ENCODE data around the gene HNRNPA1. TPM values are rescaled to one million over a fixed set of nuclear protein-coding genes. Genes with fewer than 3 reads are reported as not detected.
A peak's percentile ranks its signal among the peaks of the same experiment; 100 is the strongest.
"Not testable (repeated sequence)": the region's sequence is repeated elsewhere in the genome, so short reads cannot be mapped to it uniquely, and the experiment has no call there.

The HNRNPA1 gene
- total RNA-seq (100 to 1,000 TPM; 645 to 782 TPM), polyA plus RNA-seq (1,000 to 10,000 TPM in 1 of 2 donors, 100 to 1,000 TPM in 1; 846 to 1,277 TPM)
- long read RNA-seq, donor 1, full-length matches to known transcripts: 5,031 of 5,306 reads
- long read RNA-seq, donor 1, partial matches to known transcripts: 121 of 5,306 reads
- long read RNA-seq, donor 1, other reads (novel, unspliced or antisense): 154 of 5,306 reads
- long read RNA-seq, donor 2, full-length matches to known transcripts: 290 of 323 reads
- long read RNA-seq, donor 2, partial matches to known transcripts: 22 of 323 reads
- long read RNA-seq, donor 2, other reads (novel, unspliced or antisense): 11 of 323 reads

- intact Hi-C loops (cut with DNase I): no loop called here
- H3K9me3 ChIP-seq (ENCODE audit: control insufficient read depth, low read length): no peaks in the 10 kb centered on the region
- peak within 1 kb of the TSS; percentile 61 to 99 for H3K4me3 ChIP-seq (ENCODE audit: low read length in 2 of 2)
- DNase-seq (peak; percentile 94 to 97), ATAC-seq (ENCODE audit: low FRiP score) (peak; percentile 97)
- H3K36me3 ChIP-seq (ENCODE audit: control insufficient read depth in 1 of 2, insufficient read depth in 2 of 2, low read length in 1 of 2): peaks cover under 1 to 5% of the 10 kb centered on the region in 2 donors
- WGBS, 2 donors: 0% methylated on average over 48 of the region's 48 CpGs
- no peaks in the 10 kb centered on the region for H3K4me1 ChIP-seq (ENCODE audit: control insufficient read depth in 1 of 2, insufficient read depth in 2 of 2, low read length in 2 of 2)
- peak within 1 kb of the TSS in 1 of 2 donors; percentile 93 for H3K27ac ChIP-seq (ENCODE audit: low read depth in 1 of 2, low read length in 2 of 2)
- H3K27me3 ChIP-seq (ENCODE audit: control insufficient read depth in 1 of 2, insufficient read depth in 2 of 2, low read length in 1 of 2): no peaks in the 10 kb centered on the region
Measured at GRCh38 chr12:54280468-54281260, at the start of gene HNRNPA1. Gene HNRNPA1, plus strand, starts transcription at chr12:54280726. Its CDS starts 82 bp downstream, at chr12:54280808.

GRCh38 chr12:54231269-54231668 lies 49.3 kb upstream of the HNRNPA1 start:
- H3K27me3 ChIP-seq (ENCODE audit: control insufficient read depth in 1 of 2, insufficient read depth in 2 of 2, low read length in 1 of 2); ATAC-seq (ENCODE audit: low FRiP score); H3K4me1 ChIP-seq (ENCODE audit: control insufficient read depth in 1 of 2, insufficient read depth in 2 of 2, low read length in 2 of 2); H3K4me3 ChIP-seq (ENCODE audit: low read length in 2 of 2); H3K36me3 ChIP-seq (ENCODE audit: control insufficient read depth in 1 of 2, insufficient read depth in 2 of 2, low read length in 1 of 2); H3K9me3 ChIP-seq (ENCODE audit: control insufficient read depth, low read length); intact Hi-C loops (cut with DNase I); DNase-seq; H3K27ac ChIP-seq (ENCODE audit: low read depth in 1 of 2, low read length in 2 of 2): not testable (repeated sequence)
- 97 to 98% methylated on average over 3 of the region's 3 CpGs for WGBS, 2 donors

- H3K4me1 ChIP-seq (ENCODE audit: control insufficient read depth in 1 of 2, insufficient read depth in 2 of 2, low read length in 2 of 2): peaks cover 0 to 7% of the 10 kb centered on the region in 2 donors
- no peak overlapping the region for H3K27ac ChIP-seq (ENCODE audit: low read depth in 1 of 2, low read length in 2 of 2)
- H3K9me3 ChIP-seq (ENCODE audit: control insufficient read depth, low read length): no peaks in the 10 kb centered on the region
- no peak for DNase-seq
- ATAC-seq (ENCODE audit: low FRiP score): no peak
- intact Hi-C loops (cut with DNase I): no loop called here
- no peak overlapping the region for H3K4me3 ChIP-seq (ENCODE audit: low read length in 2 of 2)
- 13 to 15% methylated on average over 2 of the region's 2 CpGs for WGBS, 2 donors
- H3K27me3 ChIP-seq (ENCODE audit: control insufficient read depth in 1 of 2, insufficient read depth in 2 of 2, low read length in 1 of 2): no peaks in the 10 kb centered on the region
- peaks cover 0 to 5% of the 10 kb centered on the region in 2 donors for H3K36me3 ChIP-seq (ENCODE audit: control insufficient read depth in 1 of 2, insufficient read depth in 2 of 2, low read length in 1 of 2)
Measured at GRCh38 chr12:54232790-54233189, 47.7 kb upstream of the HNRNPA1 start.

GRCh38 chr12:54238531-54238930 lies 42.0 kb upstream of the HNRNPA1 start:
- ATAC-seq (ENCODE audit: low FRiP score) (no peak), DNase-seq (no peak)
- H3K36me3 ChIP-seq (ENCODE audit: control insufficient read depth in 1 of 2, insufficient read depth in 2 of 2, low read length in 1 of 2): peaks cover 2 to 5% of the 10 kb centered on the region in 2 donors
- no peaks in the 10 kb centered on the region for H3K27me3 ChIP-seq (ENCODE audit: control insufficient read depth in 1 of 2, insufficient read depth in 2 of 2, low read length in 1 of 2)
- no peak overlapping the region for H3K27ac ChIP-seq (ENCODE audit: low read depth in 1 of 2, low read length in 2 of 2)
- H3K4me1 ChIP-seq (ENCODE audit: control insufficient read depth in 1 of 2, insufficient read depth in 2 of 2, low read length in 2 of 2): no peaks in the 10 kb centered on the region
- H3K4me3 ChIP-seq (ENCODE audit: low read length in 2 of 2): no peak overlapping the region
- intact Hi-C loops (cut with DNase I): no loop called here
- 78 to 85% methylated on average over 1 of the region's 1 CpG for WGBS, 2 donors
- no peaks in the 10 kb centered on the region for H3K9me3 ChIP-seq (ENCODE audit: control insufficient read depth, low read length)

- intact Hi-C loops (cut with DNase I): no loop called here
- Histone ChIP-seq H3K4me3 (ENCODE audit: low read length in 2 of 2) (no peak overlapping the region), H3K9me3 (ENCODE audit: control insufficient read depth, low read length) (no peaks in the 10 kb centered on the region), H3K27me3 (ENCODE audit: control insufficient read depth in 1 of 2, insufficient read depth in 2 of 2, low read length in 1 of 2) (no peaks in the 10 kb centered on the region), H3K36me3 (ENCODE audit: control insufficient read depth in 1 of 2, insufficient read depth in 2 of 2, low read length in 1 of 2) (peaks cover 2 to 5% of the 10 kb centered on the region in 2 donors), H3K27ac (ENCODE audit: low read depth in 1 of 2, low read length in 2 of 2) (no peak overlapping the region), H3K4me1 (ENCODE audit: control insufficient read depth in 1 of 2, insufficient read depth in 2 of 2, low read length in 2 of 2) (no peaks in the 10 kb centered on the region)
- no peak for DNase-seq
- no peak for ATAC-seq (ENCODE audit: low FRiP score)
Measured at GRCh38 chr12:54239620-54240019, 40.9 kb upstream of the HNRNPA1 start.

- no peaks in the 10 kb centered on the region for H3K27me3 ChIP-seq (ENCODE audit: control insufficient read depth in 1 of 2, insufficient read depth in 2 of 2, low read length in 1 of 2)
- ATAC-seq (ENCODE audit: low FRiP score): no peak
- intact Hi-C loops (cut with DNase I): no loop called here
Measured at GRCh38 chr12:54240129-54240528, 40.4 kb upstream of the HNRNPA1 start.

GRCh38 chr12:54240971-54241588 lies 39.4 kb upstream of the HNRNPA1 start:
- DNase-seq (no peak), ATAC-seq (ENCODE audit: low FRiP score) (no peak)
- no peak overlapping the region for H3K27ac ChIP-seq (ENCODE audit: low read depth in 1 of 2, low read length in 2 of 2)
- no peaks in the 10 kb centered on the region for H3K9me3 ChIP-seq (ENCODE audit: control insufficient read depth, low read length)
- H3K4me1 ChIP-seq (ENCODE audit: control insufficient read depth in 1 of 2, insufficient read depth in 2 of 2, low read length in 2 of 2): no peaks in the 10 kb centered on the region
- 95% methylated on average over 2 of the region's 2 CpGs for WGBS, 2 donors
- H3K36me3 ChIP-seq (ENCODE audit: control insufficient read depth in 1 of 2, insufficient read depth in 2 of 2, low read length in 1 of 2): peaks cover 0 to 2% of the 10 kb centered on the region in 2 donors
- H3K27me3 ChIP-seq (ENCODE audit: control insufficient read depth in 1 of 2, insufficient read depth in 2 of 2, low read length in 1 of 2): no peaks in the 10 kb centered on the region
- intact Hi-C loops (cut with DNase I): no loop called here
- no peak overlapping the region for H3K4me3 ChIP-seq (ENCODE audit: low read length in 2 of 2)

More at GRCh38 chr12:54240129-54240528, 40.4 kb upstream of the HNRNPA1 start:
- DNase-seq: no peak
- no peak overlapping the region for H3K4me3 ChIP-seq (ENCODE audit: low read length in 2 of 2)
- H3K36me3 ChIP-seq (ENCODE audit: control insufficient read depth in 1 of 2, insufficient read depth in 2 of 2, low read length in 1 of 2): peaks cover 2 to 5% of the 10 kb centered on the region in 2 donors
- no peak overlapping the region for H3K27ac ChIP-seq (ENCODE audit: low read depth in 1 of 2, low read length in 2 of 2)
- H3K4me1 ChIP-seq (ENCODE audit: control insufficient read depth in 1 of 2, insufficient read depth in 2 of 2, low read length in 2 of 2): no peaks in the 10 kb centered on the region
- H3K9me3 ChIP-seq (ENCODE audit: control insufficient read depth, low read length): no peaks in the 10 kb centered on the region
- WGBS, 2 donors: 78 to 83% methylated on average over 2 of the region's 2 CpGs

GRCh38 chr12:54246011-54246641 lies 34.4 kb upstream of the HNRNPA1 start:
- intact Hi-C loops (cut with DNase I): no loop called here
- DNase-seq (no peak), ATAC-seq (ENCODE audit: low FRiP score) (no peak)
- Histone ChIP-seq H3K4me3 (ENCODE audit: low read length in 2 of 2) (no peak overlapping the region), H3K27ac (ENCODE audit: low read depth in 1 of 2, low read length in 2 of 2) (no peak overlapping the region), H3K36me3 (ENCODE audit: control insufficient read depth in 1 of 2, insufficient read depth in 2 of 2, low read length in 1 of 2) (peaks cover 0 to 6% of the 10 kb centered on the region in 2 donors), H3K9me3 (ENCODE audit: control insufficient read depth, low read length) (no peaks in the 10 kb centered on the region), H3K4me1 (ENCODE audit: control insufficient read depth in 1 of 2, insufficient read depth in 2 of 2, low read length in 2 of 2) (no peaks in the 10 kb centered on the region), H3K27me3 (ENCODE audit: control insufficient read depth in 1 of 2, insufficient read depth in 2 of 2, low read length in 1 of 2) (no peaks in the 10 kb centered on the region)
- 75 to 79% methylated on average over 6 of the region's 6 CpGs for WGBS, 2 donors

Data from aorta (tissue), 5 donors.